Natural killer cell (primary cell): ENCODE data around the gene POLRMT. TPM values are rescaled to one million over a fixed set of nuclear protein-coding genes. Genes with fewer than 3 reads are reported as not detected.

Experiments used
- ATAC-seq, 3 donors: fragments of 150-1000 bp in 2 of 3; fragments of 200-7000 bp in 1 of 3; cut with Tn5 transposase; 1 replicate in 1 of 3; 2 replicates in 2 of 3; pipeline ENCODE4 v1.10.0; 2021; ENCODE audit warnings: mild to moderate bottlenecking in 2 of 3, moderate library complexity in 2 of 3
- DNase-seq, 2 donors: peaks; one replicate each; pipeline versions ENCODE4 v3.0.0 to v3.0.0-alpha.2; 2013 to 2021; ENCODE audit warnings: mixed read lengths in 1 of 2
- H3K27ac ChIP-seq: one replicate; pipeline ENCODE4 v1.5.1; 2013; ENCODE audit warnings: mild to moderate bottlenecking, low read length
- H3K27me3 ChIP-seq: one replicate; pipeline ENCODE4 v1.6.1; 2013; ENCODE audit warnings: low read length; ENCODE audit not compliant: control insufficient read depth, insufficient read depth
- H3K36me3 ChIP-seq: one replicate; pipeline ENCODE4 v1.6.1; 2013; ENCODE audit warnings: low read length; ENCODE audit not compliant: control insufficient read depth, insufficient read depth
- H3K4me1 ChIP-seq: one replicate; pipeline ENCODE4 v1.6.1; 2013; ENCODE audit warnings: low read length; ENCODE audit not compliant: control insufficient read depth, insufficient read depth
- H3K4me3 ChIP-seq: one replicate; pipeline ENCODE4 v1.5.1; 2013; ENCODE audit warnings: low read length
- H3K9me3 ChIP-seq: one replicate; pipeline ENCODE4 v1.6.1; 2013; ENCODE audit warnings: low read length; ENCODE audit not compliant: control insufficient read depth, insufficient read depth
- H3K27ac Mint-ChIP-seq, 2 donors: one replicate each; pipeline ENCODE4 v1.8.0; 2022; ENCODE audit warnings: mild to moderate bottlenecking in 2 of 2, mixed read lengths in 2 of 2, moderate library complexity in 1 of 2
- H3K27me3 Mint-ChIP-seq, 2 donors: one replicate each; pipeline ENCODE4 v1.8.0; 2022; ENCODE audit warnings: low read depth in 2 of 2, mixed read lengths in 2 of 2
- H3K36me3 Mint-ChIP-seq: one replicate; pipeline ENCODE4 v1.8.0; 2022; ENCODE audit warnings: mixed read lengths
- H3K4me1 Mint-ChIP-seq, 2 donors: one replicate each; pipeline ENCODE4 v1.8.0; 2022; ENCODE audit warnings: mixed read lengths in 2 of 2
- H3K4me3 Mint-ChIP-seq: one replicate; pipeline ENCODE4 v1.8.0; 2022; ENCODE audit warnings: mild to moderate bottlenecking, moderate library complexity, mixed read lengths
- H3K9me3 Mint-ChIP-seq, 2 donors: one replicate each; pipeline ENCODE4 v1.8.0; 2022; ENCODE audit warnings: mixed read lengths in 2 of 2
- WGBS: methylation state at CpG from one replicate; pipeline ENCODE4 v1.1.7; 2013; ENCODE audit warnings: missing lambda C conversion rate; ENCODE audit not compliant: insufficient coverage; 5-methylcytosine and 5-hydroxymethylcytosine counted together
- intact Hi-C: fragments of 100-400 bp; cut with micrococcal nuclease; formaldehyde crosslinking; loops from one replicate; pipeline ENCODE4 v1.14.2; 2022
- total RNA-seq, 4 donors: library from RNA; stranded (reverse); fragments of 120-200 nt in 1 of 4; gene quantifications; one replicate each; pipeline versions ENCODE4 v1.2.3 to v1.2.4, GENCODE V29; 2013 to 2022
- TF ChIP-seq, protein P1 (sequence below): fragments of 200-600 bp; IDR thresholded peaks from one replicate; pipeline ENCODE4 v1.8.0; 2022; ENCODE audit warnings: antibody characterized with exemption

POLRMT gene
- total RNA-seq, 3 donors from 2014 or later (not counting 1 experiment from before 2014, with no cell fraction given) = 57.2 to 58.5 (median 57.6) TPM

DNA sequence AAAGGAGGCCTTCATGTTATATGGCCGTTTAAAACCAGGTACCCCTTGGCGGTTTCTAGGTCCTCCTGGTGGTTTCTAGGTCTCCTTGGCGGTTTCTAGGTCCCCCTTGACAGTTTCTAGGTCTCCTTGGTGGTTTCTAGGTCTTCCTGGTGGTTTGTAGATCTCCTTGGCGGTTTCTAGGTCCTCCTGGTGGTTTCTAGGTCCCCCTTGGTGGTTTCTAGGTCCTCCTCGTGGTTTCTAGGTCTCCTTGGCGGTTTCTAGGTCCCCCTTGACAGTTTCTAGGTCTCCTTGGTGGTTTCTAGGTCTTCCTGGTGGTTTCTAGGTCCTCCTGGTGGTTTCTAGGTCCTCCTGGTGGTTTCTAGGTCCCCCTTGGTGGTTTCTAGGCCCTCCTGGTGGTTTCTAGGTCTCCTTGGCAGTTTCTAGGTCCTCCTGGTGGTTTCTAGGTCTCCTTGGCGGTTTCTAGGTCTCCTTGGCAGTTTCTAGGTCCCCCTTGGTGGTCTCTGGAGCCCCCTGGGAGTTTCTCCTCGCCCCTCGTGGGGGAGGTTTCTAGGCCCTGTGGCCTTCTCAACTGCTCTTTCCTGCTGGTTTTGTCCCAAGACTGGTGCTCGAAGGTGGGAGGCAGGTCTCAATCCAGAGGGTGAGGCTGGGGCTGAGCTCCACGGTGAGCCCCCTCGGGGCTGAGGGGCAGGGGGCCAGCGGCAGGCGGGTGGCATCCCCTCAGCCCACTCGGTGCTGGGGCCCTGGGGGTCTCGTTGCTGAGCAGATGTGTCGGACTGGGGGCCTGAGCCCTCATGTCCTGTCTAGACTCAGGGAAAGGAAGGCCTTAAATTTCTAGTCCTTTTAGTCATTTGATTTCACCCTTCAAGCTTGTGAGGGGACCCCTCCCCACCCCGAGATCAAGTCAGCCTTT lies 35.7 kb downstream of the POLRMT start:
- 79% methylated on average over 18 of the region's 18 CpGs for WGBS
- Mint-ChIP-seq H3K36me3 (no peaks in the 10 kb centered on the region), H3K9me3 (peaks cover 0 to 3% of the 10 kb centered on the region in 2 donors), H3K27ac (no peak overlapping the region), H3K27me3 (no peaks in the 10 kb centered on the region), H3K4me3 (no peak overlapping the region), H3K4me1 (no peaks in the 10 kb centered on the region)
- Histone ChIP-seq H3K9me3 (no peaks in the 10 kb centered on the region), H3K4me1 (no peaks in the 10 kb centered on the region), H3K4me3 (no peak overlapping the region), H3K36me3 (no peaks in the 10 kb centered on the region), H3K27me3 (no peaks in the 10 kb centered on the region), H3K27ac (no peak overlapping the region)
- ATAC-seq = no peak
- intact Hi-C loops = no loop called here
- TF ChIP-seq, protein P1, sequence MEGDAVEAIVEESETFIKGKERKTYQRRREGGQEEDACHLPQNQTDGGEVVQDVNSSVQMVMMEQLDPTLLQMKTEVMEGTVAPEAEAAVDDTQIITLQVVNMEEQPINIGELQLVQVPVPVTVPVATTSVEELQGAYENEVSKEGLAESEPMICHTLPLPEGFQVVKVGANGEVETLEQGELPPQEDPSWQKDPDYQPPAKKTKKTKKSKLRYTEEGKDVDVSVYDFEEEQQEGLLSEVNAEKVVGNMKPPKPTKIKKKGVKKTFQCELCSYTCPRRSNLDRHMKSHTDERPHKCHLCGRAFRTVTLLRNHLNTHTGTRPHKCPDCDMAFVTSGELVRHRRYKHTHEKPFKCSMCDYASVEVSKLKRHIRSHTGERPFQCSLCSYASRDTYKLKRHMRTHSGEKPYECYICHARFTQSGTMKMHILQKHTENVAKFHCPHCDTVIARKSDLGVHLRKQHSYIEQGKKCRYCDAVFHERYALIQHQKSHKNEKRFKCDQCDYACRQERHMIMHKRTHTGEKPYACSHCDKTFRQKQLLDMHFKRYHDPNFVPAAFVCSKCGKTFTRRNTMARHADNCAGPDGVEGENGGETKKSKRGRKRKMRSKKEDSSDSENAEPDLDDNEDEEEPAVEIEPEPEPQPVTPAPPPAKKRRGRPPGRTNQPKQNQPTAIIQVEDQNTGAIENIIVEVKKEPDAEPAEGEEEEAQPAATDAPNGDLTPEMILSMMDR = no peak
- no peak for DNase-seq

DNA sequence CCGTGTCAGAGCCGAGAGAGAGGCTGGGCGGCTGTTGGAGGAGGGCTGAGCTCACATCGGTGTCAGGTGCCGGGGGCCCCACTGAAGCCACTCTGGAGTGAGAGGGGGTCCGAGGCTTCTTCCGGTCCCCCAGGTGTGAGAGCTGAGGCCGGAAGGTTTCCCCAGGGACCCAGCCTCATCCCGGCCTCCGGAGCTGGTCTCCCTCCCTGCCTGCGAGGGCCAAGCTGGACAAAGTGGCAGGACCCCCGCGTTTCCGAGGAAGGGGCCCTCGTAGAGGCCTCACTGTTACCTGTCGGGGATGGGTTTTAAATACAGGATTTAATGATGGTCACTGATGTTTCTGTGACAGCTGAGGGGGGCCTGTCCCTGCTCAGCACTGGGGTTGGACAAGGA lies 37.1 kb downstream of the POLRMT start:
- Mint-ChIP-seq H3K4me1 (peaks cover 0 to 3% of the 10 kb centered on the region in 2 donors), H3K4me3 (no peak overlapping the region), H3K36me3 (no peaks in the 10 kb centered on the region), H3K27me3 (peaks cover 0 to 2% of the 10 kb centered on the region in 2 donors), H3K27ac (no peak overlapping the region), H3K9me3 (no peaks in the 10 kb centered on the region)
- Histone ChIP-seq H3K9me3 (no peaks in the 10 kb centered on the region), H3K27ac (no peak overlapping the region), H3K27me3 (peaks cover 9% of the 10 kb centered on the region), H3K36me3 (no peaks in the 10 kb centered on the region), H3K4me3 (no peak overlapping the region), H3K4me1 (peaks cover 2% of the 10 kb centered on the region)
- intact Hi-C loops = no loop called here
- WGBS = 91% methylated on average over 16 of the region's 16 CpGs
- TF ChIP-seq, protein P1 = no peak
- no peak for DNase-seq
- no peak for ATAC-seq

DNA sequence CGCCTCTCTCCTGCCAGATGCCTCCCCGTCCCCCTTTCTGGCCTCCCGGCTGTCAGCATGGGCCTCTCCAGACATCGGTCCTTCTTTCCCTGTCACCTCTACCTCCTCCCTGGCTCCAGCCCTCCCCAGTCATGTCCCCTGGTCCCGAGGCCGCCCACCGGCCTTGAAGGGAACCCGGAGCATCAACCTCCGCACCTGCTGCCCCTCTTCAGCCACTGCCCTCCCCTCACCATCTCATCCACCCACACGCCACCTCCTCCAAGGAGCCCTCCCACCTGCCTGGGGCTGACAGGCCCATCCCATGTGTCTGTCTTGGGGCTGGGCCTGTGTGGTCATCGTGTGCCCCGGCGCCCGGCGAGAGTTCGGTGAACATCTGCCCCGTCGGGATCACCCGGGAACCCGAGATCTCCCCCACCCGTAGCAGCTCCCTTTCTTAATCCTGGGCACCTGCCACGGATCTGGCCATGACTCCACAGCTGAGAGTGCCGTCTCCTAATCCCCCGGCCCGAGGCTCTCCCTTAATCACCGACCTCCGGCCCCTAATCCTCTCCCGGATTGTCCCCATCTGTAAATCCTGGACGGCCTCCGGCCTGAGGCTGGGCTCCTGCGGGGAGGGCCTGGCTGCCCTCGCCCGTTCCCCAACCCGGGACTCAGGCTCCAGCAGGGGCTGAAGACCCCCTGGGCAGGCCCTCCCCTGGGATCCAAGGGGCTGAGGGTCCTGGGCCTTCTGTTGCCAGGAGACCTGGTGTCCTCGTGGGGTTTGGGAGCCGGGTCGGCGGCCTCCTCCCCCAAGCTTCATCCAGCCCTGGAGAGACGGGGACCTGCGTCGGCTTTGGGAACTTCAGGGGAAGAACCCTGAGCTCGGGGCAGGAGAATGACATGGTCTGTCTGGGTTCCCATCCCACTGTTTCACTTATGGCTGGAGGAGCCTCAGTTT lies 37.7 kb downstream of the POLRMT start:
- H3K36me3 Mint-ChIP-seq = no peaks in the 10 kb centered on the region
- DNase-seq (no peak), ATAC-seq (no peak)
- Histone ChIP-seq H3K9me3 (no peaks in the 10 kb centered on the region), H3K27me3 (peaks cover 12% of the 10 kb centered on the region), H3K36me3 (no peaks in the 10 kb centered on the region), H3K4me3 (no peak overlapping the region), H3K4me1 (peaks cover 5% of the 10 kb centered on the region), H3K27ac (no peak overlapping the region)
- TF ChIP-seq, protein P1 = no peak
- H3K9me3 Mint-ChIP-seq = no peaks in the 10 kb centered on the region
- peaks cover 0 to 6% of the 10 kb centered on the region in 2 donors for H3K4me1 Mint-ChIP-seq
- no peak overlapping the region for H3K4me3 Mint-ChIP-seq
- H3K27me3 Mint-ChIP-seq = peaks cover 0 to 4% of the 10 kb centered on the region in 2 donors
- WGBS = 85% methylated on average over 42 of the region's 42 CpGs
- intact Hi-C loops = no loop called here
- H3K27ac Mint-ChIP-seq = no peak overlapping the region
